ENCODE measurements around the gene CTNNA3.
"Not testable (repeated sequence)": the region's sequence is repeated elsewhere in the genome, so short reads cannot be mapped to it uniquely, and the experiment has no call there.

The CTNNA3 gene

DNA sequence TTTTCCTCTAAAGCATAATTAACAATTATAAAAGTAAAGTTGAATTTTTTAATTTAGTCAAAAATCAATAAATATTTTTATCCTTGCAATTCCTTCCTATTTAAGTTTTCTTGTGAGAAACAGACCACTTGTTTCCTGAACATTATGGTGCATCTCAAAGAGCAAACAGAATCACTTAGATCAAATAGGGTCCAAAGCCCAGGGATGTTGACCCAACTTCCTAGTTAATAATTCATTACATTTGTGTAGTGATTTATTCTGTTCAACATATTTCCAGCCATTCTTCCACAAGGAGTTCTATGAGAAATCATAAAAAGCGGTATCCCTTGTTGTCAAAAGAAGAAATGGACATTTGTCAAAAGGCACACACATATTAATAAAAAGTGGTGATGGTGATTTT, 454.5 kb downstream of the CTNNA3 start:
- Histone ChIP-seq H3K36me3 (no peaks in the 10 kb centered on the region), H3K9me3 (no peaks in the 10 kb centered on the region), H3K27me3 (no peaks in the 10 kb centered on the region), H3K27ac (no peak overlapping the region), H3K4me1 (ENCODE audit: control insufficient read depth in 1 of 2, insufficient read depth in 1 of 2, low read depth in 1 of 2, low read length in 1 of 2) (no peaks in the 10 kb centered on the region), H3K4me3 (ENCODE audit: low read depth in 1 of 2, low read length in 1 of 2) (no peak overlapping the region)
- TF ChIP-seq, protein P1, sequence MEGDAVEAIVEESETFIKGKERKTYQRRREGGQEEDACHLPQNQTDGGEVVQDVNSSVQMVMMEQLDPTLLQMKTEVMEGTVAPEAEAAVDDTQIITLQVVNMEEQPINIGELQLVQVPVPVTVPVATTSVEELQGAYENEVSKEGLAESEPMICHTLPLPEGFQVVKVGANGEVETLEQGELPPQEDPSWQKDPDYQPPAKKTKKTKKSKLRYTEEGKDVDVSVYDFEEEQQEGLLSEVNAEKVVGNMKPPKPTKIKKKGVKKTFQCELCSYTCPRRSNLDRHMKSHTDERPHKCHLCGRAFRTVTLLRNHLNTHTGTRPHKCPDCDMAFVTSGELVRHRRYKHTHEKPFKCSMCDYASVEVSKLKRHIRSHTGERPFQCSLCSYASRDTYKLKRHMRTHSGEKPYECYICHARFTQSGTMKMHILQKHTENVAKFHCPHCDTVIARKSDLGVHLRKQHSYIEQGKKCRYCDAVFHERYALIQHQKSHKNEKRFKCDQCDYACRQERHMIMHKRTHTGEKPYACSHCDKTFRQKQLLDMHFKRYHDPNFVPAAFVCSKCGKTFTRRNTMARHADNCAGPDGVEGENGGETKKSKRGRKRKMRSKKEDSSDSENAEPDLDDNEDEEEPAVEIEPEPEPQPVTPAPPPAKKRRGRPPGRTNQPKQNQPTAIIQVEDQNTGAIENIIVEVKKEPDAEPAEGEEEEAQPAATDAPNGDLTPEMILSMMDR (IDR thresholded peaks at IDR 0.05) = no peak

DNA sequence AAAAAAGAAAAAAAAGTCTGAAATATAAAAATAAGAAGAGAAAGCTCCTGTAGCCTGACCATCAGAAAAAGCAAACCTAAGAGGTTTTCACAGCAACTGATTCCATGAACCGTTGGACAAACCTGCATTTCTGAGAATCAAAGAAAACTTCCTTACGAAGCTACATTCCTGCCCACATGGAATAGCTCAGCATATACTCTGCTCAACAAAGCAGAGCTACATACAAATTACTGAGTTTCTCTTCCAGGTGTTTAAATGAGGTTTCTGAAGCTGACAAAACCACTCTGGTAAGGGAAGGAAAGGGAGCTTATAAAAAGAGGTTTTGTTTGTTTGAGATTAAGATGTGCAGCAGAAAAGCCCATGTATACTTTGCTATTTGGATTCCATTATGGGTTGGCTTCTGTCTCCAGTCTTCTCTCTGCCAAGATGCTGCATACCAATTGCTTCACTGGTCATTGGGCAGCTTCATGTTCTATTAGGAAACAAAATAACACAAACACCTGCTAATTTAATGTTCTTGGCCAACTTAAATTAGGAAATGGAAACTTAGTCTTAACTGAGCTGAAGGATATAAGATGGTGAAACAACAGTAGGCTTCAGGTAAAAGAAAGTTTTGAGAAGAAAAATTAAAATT, 456.0 kb downstream of the CTNNA3 start:
- TF ChIP-seq, protein P1 (IDR thresholded peaks at IDR 0.05) = no peak
- no peaks in the 10 kb centered on the region for H3K27me3 ChIP-seq
- no peaks in the 10 kb centered on the region for H3K4me1 ChIP-seq (ENCODE audit: control insufficient read depth in 1 of 2, insufficient read depth in 1 of 2, low read depth in 1 of 2, low read length in 1 of 2)
- no peaks in the 10 kb centered on the region for H3K9me3 ChIP-seq
- H3K36me3 ChIP-seq = no peaks in the 10 kb centered on the region
- no peak overlapping the region for H3K4me3 ChIP-seq (ENCODE audit: low read depth in 1 of 2, low read length in 1 of 2)
- no peak overlapping the region for H3K27ac ChIP-seq

DNA sequence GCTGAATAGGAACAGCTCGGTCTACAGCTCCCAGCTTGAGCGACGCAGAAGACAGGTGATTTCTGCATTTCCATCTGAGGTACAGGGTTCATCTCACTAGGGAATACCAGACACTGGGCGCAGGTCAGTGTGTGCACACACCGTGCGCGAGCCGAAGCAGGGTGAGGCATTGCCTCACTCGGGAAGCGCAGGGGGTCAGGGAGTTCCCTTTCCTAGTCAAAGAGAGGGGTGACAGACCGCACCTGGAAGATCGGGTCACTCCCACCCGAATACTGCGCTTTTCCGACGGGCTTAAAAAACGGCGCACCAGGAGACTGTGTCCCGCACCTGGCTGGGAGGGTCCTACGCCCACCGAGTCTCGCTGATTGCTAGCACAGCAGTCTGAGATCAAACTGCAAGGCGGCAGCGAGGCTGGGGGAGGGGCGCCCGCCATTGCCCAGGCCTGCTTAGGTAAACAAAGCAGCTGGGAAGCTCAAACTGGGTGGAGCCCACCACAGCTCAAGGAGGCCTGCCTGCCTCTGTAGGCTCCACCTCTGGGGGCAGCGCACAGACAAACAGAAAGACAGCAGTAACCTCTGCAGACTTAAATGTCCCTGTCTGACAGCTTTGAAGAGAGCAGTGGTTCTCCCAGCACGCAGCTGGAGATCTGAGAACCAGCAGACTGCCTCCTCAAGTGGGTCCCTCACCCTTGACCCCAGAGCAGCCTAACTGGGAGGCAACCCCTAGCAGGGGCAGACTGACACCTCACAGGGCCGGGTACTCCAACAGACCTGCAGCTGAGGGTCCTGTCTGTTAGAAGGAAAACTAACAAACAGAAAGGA, 465.1 kb downstream of the CTNNA3 start:
- not testable (repeated sequence) for H3K4me3 ChIP-seq (ENCODE audit: low read depth in 1 of 2, low read length in 1 of 2); H3K4me1 ChIP-seq (ENCODE audit: control insufficient read depth in 1 of 2, insufficient read depth in 1 of 2, low read depth in 1 of 2, low read length in 1 of 2); H3K27me3 ChIP-seq; H3K9me3 ChIP-seq; H3K36me3 ChIP-seq; H3K27ac ChIP-seq

DNA sequence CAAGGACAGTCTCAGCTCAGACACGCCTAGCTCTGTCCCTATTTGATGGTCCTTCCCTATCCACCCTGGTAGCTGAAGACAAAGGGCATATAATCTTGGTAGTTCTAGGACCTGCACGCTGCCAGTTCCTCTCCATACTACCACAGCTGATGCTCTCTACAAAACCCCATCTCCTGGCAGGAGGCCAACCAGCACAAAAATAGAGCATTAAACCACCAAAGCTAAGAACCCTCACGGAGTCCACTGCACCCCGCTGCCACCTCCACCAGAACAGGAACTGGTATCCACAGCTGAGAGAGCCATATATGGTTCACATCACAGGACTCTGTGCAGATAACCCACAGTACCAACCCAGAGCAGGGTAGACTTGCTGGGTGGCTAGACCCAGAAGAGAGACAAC, 470.8 kb downstream of the CTNNA3 start:
- no peaks in the 10 kb centered on the region for H3K9me3 ChIP-seq
- TF ChIP-seq, protein P1 (IDR thresholded peaks at IDR 0.05) = no peak
- H3K27ac ChIP-seq = no peak overlapping the region
- peaks cover under 1% of the 10 kb centered on the region for H3K27me3 ChIP-seq
- H3K4me3 ChIP-seq (ENCODE audit: low read depth in 1 of 2, low read length in 1 of 2) = no peak overlapping the region
- H3K36me3 ChIP-seq = no peaks in the 10 kb centered on the region
- H3K4me1 ChIP-seq (ENCODE audit: control insufficient read depth in 1 of 2, insufficient read depth in 1 of 2, low read depth in 1 of 2, low read length in 1 of 2) = no peaks in the 10 kb centered on the region

DNA sequence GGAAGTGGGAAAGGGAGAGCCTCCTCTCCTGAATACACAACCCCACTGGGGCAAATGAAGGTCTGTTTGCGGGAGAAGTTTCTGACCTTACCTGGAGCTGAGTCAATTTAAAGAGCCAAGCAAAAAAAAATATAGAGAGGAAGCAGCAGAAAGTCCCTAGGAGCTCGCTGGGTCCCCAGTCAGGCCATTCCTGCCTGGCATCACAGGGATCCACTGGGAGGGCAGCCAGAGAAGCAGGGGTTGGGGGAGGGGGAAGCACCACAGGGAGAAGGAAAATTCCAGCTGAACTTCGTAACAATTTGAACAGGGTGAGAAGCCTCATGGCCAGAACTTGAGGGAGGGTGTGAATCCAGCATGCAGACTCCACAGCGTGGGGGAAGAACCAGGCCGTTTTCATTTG, 471.4 kb downstream of the CTNNA3 start:
- H3K9me3 ChIP-seq = no peaks in the 10 kb centered on the region
- H3K27ac ChIP-seq = no peak overlapping the region
- no peaks in the 10 kb centered on the region for H3K27me3 ChIP-seq
- no peaks in the 10 kb centered on the region for H3K4me1 ChIP-seq (ENCODE audit: control insufficient read depth in 1 of 2, insufficient read depth in 1 of 2, low read depth in 1 of 2, low read length in 1 of 2)
- H3K4me3 ChIP-seq (ENCODE audit: low read depth in 1 of 2, low read length in 1 of 2) = no peak overlapping the region
- TF ChIP-seq, protein P1 (IDR thresholded peaks at IDR 0.05) = no peak
- no peaks in the 10 kb centered on the region for H3K36me3 ChIP-seq

DNA sequence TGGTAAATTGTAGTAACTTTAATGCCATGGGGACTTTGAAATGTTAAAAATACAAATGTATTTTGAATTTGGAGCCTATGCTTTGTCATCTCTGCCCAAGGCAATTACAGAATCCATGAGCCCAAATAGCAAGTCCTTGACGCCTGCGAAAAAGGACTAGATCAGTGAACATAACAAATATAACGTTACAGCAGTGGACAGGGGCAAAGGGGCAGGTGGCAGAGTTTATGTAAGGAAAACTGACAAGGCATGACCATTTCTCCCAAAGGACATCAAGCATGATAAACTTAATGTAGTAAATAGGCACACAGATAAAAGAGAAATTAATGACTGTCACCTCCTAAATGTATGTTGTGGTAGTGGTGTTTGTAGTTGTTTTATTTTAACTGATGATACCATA, 473.1 kb downstream of the CTNNA3 start:
- Histone ChIP-seq H3K27me3 (no peaks in the 10 kb centered on the region), H3K36me3 (no peaks in the 10 kb centered on the region), H3K4me1 (ENCODE audit: control insufficient read depth in 1 of 2, insufficient read depth in 1 of 2, low read depth in 1 of 2, low read length in 1 of 2) (no peaks in the 10 kb centered on the region), H3K4me3 (ENCODE audit: low read depth in 1 of 2, low read length in 1 of 2) (no peak overlapping the region), H3K27ac (no peak overlapping the region), H3K9me3 (no peaks in the 10 kb centered on the region)
- TF ChIP-seq, protein P1 (IDR thresholded peaks at IDR 0.05) = no peak
